ENCODE results near the gene GPR78.

Gene GPR78

DNA sequence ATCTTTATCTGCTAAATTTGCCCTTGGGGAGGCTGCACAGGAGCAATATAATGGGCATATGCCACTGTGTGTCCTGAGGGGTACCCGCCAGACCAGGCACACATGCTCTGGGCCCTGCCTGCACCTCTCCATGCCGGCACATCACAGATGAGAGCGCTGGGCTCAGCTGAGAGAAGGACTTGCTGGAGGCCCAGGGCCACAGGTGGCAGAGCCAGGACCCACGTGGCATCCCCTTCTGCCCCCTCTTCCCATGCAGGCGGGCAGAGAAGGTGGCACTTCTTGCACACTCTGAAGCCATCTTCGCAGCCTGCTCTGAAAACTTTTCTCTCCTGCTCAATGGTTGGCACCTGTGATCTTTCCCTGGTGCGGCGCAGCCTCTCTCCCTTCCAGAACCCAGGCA, 32.5 kb downstream of the GPR78 start:
- Histone ChIP-seq H3K79me1 (replicated peaks; ENCODE audit: low read length, poor library complexity, severe bottlenecking) (no peaks in the 10 kb centered on the region), H3K23ac (ENCODE audit: low read length in 2 of 2) (no peak overlapping the region), H3K18ac (ENCODE audit: low read depth in 1 of 2, low read length in 2 of 2) (no peak overlapping the region), H2AFZ (ENCODE audit: low read depth, low read length) (no peak overlapping the region), H3K27ac (ENCODE audit: low read length, poor library complexity, severe bottlenecking) (no peak overlapping the region), H3K14ac (ENCODE audit: low read length in 2 of 2) (no peak overlapping the region), H2BK12ac (ENCODE audit: low read length in 2 of 2) (no peak overlapping the region), H3K4me2 (ENCODE audit: low read length, poor library complexity, severe bottlenecking) (no peak overlapping the region), H3K9ac (ENCODE audit: low read length) (no peak overlapping the region), H3K27me3 (ENCODE audit: control insufficient read depth in 1 of 2, insufficient read depth in 1 of 2, low read length in 2 of 2) (peaks cover 7 to 9% of the 10 kb centered on the region in 2 experiments), H2AK5ac (ENCODE audit: low read length, severe bottlenecking) (no peak overlapping the region), H2BK120ac (ENCODE audit: low read depth, low read length) (no peak overlapping the region), H3K4me3 (ENCODE audit: insufficient read depth in 1 of 2, low read depth in 1 of 2, low read length in 2 of 2) (no peak overlapping the region), H2BK15ac (ENCODE audit: low read depth, poor library complexity, severe bottlenecking) (no peak overlapping the region), H3K9me3 (ENCODE audit: control insufficient read depth, low read length) (no peaks in the 10 kb centered on the region), H2BK5ac (ENCODE audit: low read depth, low read length, poor library complexity, severe bottlenecking) (no peak overlapping the region), H3K36me3 (ENCODE audit: control insufficient read depth in 1 of 2, insufficient read depth in 2 of 2, low read depth in 1 of 2, low read length in 2 of 2) (peaks cover 4 to 14% of the 10 kb centered on the region in 2 experiments), H4K91ac (ENCODE audit: low read length) (no peak overlapping the region), H3K4me1 (ENCODE audit: control insufficient read depth, insufficient read depth, low read depth, low read length) (peaks cover 1% of the 10 kb centered on the region), H3K4ac (ENCODE audit: low read depth in 1 of 2, low read length in 2 of 2) (no peak overlapping the region), H4K8ac (ENCODE audit: low read length) (no peak overlapping the region)
- DNase-seq: no peak
- 83% methylated on average over 8 of the region's 8 CpGs for WGBS

DNA sequence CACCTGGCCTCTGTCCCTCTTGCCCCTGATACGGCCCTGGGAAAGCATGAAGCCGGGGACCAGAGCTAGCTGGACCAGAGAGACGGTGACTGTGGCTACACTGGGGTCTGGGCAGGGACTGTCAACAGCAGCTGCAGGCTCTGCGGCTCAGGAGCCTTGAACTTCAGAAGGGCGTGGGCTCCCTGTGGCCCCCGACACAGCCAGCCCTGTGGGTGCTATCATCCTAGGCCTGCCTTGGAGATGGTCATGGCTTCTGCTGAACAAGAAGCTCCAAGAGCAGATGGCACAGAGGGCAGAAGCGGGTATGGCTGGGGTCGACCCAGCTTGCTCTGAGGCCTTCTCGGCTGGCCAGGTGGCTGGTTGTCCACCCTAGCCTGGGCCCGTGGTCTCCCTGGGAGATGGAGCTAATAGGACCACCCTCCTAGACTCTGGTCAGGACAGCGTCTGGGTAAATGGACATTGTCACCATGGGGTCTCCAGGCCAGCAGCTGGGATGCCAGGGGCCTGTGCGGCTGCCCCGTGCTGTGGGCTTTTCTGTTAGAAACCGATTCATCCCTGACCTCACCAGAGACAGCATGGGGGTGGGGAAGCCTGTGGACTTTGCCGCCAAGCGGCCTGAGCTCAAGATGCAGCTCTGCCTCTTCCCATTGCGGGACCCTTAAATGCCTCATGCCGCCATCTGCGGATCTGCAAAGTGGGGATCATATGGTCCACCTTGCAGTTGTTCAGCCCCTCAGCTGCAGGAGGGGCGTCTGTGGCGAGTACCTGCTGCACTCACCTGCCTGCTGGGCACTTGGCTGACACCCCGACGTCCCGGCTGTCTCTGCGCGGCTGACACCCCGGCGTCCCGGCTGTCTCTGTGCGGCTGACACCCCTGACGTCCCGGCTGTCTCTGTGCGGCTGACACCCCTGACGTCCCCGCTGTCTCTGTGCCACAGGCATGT, 33.5 kb downstream of the GPR78 start:
- no peak for DNase-seq
- no peak overlapping the region for H3K4me2 ChIP-seq (ENCODE audit: low read length, poor library complexity, severe bottlenecking)
- H2AFZ ChIP-seq (ENCODE audit: low read depth, low read length): no peak overlapping the region
- no peak overlapping the region for H3K4me3 ChIP-seq (ENCODE audit: insufficient read depth in 1 of 2, low read depth in 1 of 2, low read length in 2 of 2)
- peaks cover 9 to 11% of the 10 kb centered on the region in 2 experiments for H3K27me3 ChIP-seq (ENCODE audit: control insufficient read depth in 1 of 2, insufficient read depth in 1 of 2, low read length in 2 of 2)
- H2AK5ac ChIP-seq (ENCODE audit: low read length, severe bottlenecking): no peak overlapping the region
- no peaks in the 10 kb centered on the region for H3K9me3 ChIP-seq (ENCODE audit: control insufficient read depth, low read length)
- H4K8ac ChIP-seq (ENCODE audit: low read length): no peak overlapping the region
- no peak overlapping the region for H2BK12ac ChIP-seq (ENCODE audit: low read length in 2 of 2)
- H3K23ac ChIP-seq (ENCODE audit: low read length in 2 of 2): no peak overlapping the region
- H2BK5ac ChIP-seq (ENCODE audit: low read depth, low read length, poor library complexity, severe bottlenecking): no peak overlapping the region
- H3K9ac ChIP-seq (ENCODE audit: low read length): no peak overlapping the region
- H2BK15ac ChIP-seq (ENCODE audit: low read depth, poor library complexity, severe bottlenecking): no peak overlapping the region
- no peak overlapping the region for H3K18ac ChIP-seq (ENCODE audit: low read depth in 1 of 2, low read length in 2 of 2)
- H2BK120ac ChIP-seq (ENCODE audit: low read depth, low read length): no peak overlapping the region
- H4K91ac ChIP-seq (ENCODE audit: low read length): no peak overlapping the region
- H3K36me3 ChIP-seq (ENCODE audit: control insufficient read depth in 1 of 2, insufficient read depth in 2 of 2, low read depth in 1 of 2, low read length in 2 of 2): peaks cover 7 to 14% of the 10 kb centered on the region in 2 experiments
- no peaks in the 10 kb centered on the region for H3K79me1 ChIP-seq (replicated peaks; ENCODE audit: low read length, poor library complexity, severe bottlenecking)
- no peak overlapping the region for H3K4ac ChIP-seq (ENCODE audit: low read depth in 1 of 2, low read length in 2 of 2)
- H3K4me1 ChIP-seq (ENCODE audit: control insufficient read depth, insufficient read depth, low read depth, low read length): no peaks in the 10 kb centered on the region
- H3K27ac ChIP-seq (ENCODE audit: low read length, poor library complexity, severe bottlenecking): no peak overlapping the region
- WGBS: 88% methylated on average over 35 of the region's 35 CpGs
- no peak overlapping the region for H3K14ac ChIP-seq (ENCODE audit: low read length in 2 of 2)

DNA sequence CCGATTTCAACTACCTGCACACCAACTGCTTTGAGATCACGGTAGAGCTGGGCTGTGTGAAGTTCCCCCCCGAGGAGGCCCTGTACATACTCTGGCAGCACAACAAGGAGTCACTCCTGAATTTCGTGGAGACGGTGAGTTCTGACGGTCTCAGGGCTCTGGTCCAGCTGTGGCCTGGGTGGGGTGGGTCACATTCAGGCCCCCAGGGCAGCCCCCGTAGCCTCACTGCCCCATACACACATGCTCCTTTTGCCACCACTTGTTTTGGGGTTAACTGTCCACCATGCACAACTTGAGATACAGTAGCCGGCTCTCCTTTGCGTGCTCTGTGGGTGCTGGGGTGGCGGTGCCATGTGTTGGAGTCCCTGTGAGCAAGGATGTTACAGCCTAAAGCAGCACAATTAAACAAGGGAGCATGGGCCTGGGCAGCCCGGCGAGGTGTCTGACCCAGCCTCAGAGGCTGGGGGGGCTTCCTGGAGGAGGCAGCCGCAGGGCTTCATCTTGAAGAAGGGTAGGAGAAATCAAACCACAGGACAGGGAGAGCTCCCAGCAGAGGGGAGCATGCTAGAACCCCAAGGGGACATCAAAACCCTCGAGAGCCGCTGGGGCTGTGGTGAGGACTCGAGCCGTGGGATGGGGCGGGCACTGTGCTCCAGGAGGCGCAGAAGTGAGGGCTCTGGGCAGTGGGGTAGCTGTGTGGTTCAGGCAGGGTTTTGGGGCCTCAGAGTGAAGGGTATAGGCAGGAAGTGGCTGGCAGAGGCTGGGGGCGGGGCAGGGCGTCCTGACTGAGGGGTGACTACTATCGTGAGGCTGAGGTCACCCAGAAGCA, 34.4 kb downstream of the GPR78 start:
- no peak overlapping the region for H2BK15ac ChIP-seq (ENCODE audit: low read depth, poor library complexity, severe bottlenecking)
- no peaks in the 10 kb centered on the region for H3K79me1 ChIP-seq (replicated peaks; ENCODE audit: low read length, poor library complexity, severe bottlenecking)
- no peak overlapping the region for H3K23ac ChIP-seq (ENCODE audit: low read length in 2 of 2)
- H2BK120ac ChIP-seq (ENCODE audit: low read depth, low read length): no peak overlapping the region
- no peak overlapping the region for H3K27ac ChIP-seq (ENCODE audit: low read length, poor library complexity, severe bottlenecking)
- H2AK5ac ChIP-seq (ENCODE audit: low read length, severe bottlenecking): no peak overlapping the region
- H4K91ac ChIP-seq (ENCODE audit: low read length): no peak overlapping the region
- no peak overlapping the region for H3K18ac ChIP-seq (ENCODE audit: low read depth in 1 of 2, low read length in 2 of 2)
- no peak for DNase-seq
- no peak overlapping the region for H2BK12ac ChIP-seq (ENCODE audit: low read length in 2 of 2)
- no peak overlapping the region for H3K4ac ChIP-seq (ENCODE audit: low read depth in 1 of 2, low read length in 2 of 2)
- peaks cover 9 to 11% of the 10 kb centered on the region in 2 experiments for H3K27me3 ChIP-seq (ENCODE audit: control insufficient read depth in 1 of 2, insufficient read depth in 1 of 2, low read length in 2 of 2)
- WGBS: 88% methylated on average over 20 of the region's 22 CpGs
- H3K14ac ChIP-seq (ENCODE audit: low read length in 2 of 2): no peak overlapping the region
- no peak overlapping the region for H2AFZ ChIP-seq (ENCODE audit: low read depth, low read length)
- H3K9ac ChIP-seq (ENCODE audit: low read length): no peak overlapping the region
- no peak overlapping the region for H2BK5ac ChIP-seq (ENCODE audit: low read depth, low read length, poor library complexity, severe bottlenecking)
- no peak overlapping the region for H4K8ac ChIP-seq (ENCODE audit: low read length)
- peaks cover 13 to 14% of the 10 kb centered on the region in 2 experiments for H3K36me3 ChIP-seq (ENCODE audit: control insufficient read depth in 1 of 2, insufficient read depth in 2 of 2, low read depth in 1 of 2, low read length in 2 of 2)
- no peak overlapping the region for H3K4me3 ChIP-seq (ENCODE audit: insufficient read depth in 1 of 2, low read depth in 1 of 2, low read length in 2 of 2)
- H3K4me2 ChIP-seq (ENCODE audit: low read length, poor library complexity, severe bottlenecking): no peak overlapping the region
- no peaks in the 10 kb centered on the region for H3K9me3 ChIP-seq (ENCODE audit: control insufficient read depth, low read length)
- no peaks in the 10 kb centered on the region for H3K4me1 ChIP-seq (ENCODE audit: control insufficient read depth, insufficient read depth, low read depth, low read length)

DNA sequence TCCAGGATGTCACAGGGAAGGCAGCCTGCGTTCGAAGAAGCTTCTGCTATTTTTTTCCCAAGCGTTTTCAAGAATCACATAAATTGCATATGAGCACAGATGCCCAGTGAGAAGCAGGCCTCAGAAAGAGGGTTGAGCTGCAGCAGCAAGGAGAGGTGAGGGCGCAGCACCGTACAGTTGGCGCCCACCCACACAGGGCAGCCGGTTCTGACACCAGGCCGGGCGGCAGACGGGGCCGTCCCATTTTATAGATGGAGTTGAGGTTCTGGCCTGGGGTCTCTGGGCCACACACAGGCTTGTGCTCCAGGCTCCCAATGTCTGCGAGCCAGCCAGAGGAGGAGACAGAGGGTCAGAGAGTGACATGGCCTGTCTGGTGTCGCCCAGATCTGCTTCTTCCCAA, 35.2 kb downstream of the GPR78 start:
- no peak overlapping the region for H2AK5ac ChIP-seq (ENCODE audit: low read length, severe bottlenecking)
- H3K18ac ChIP-seq (ENCODE audit: low read depth in 1 of 2, low read length in 2 of 2): no peak overlapping the region
- no peak overlapping the region for H3K4ac ChIP-seq (ENCODE audit: low read depth in 1 of 2, low read length in 2 of 2)
- no peaks in the 10 kb centered on the region for H3K4me1 ChIP-seq (ENCODE audit: control insufficient read depth, insufficient read depth, low read depth, low read length)
- no peak overlapping the region for H2BK120ac ChIP-seq (ENCODE audit: low read depth, low read length)
- no peak overlapping the region for H3K27ac ChIP-seq (ENCODE audit: low read length, poor library complexity, severe bottlenecking)
- H3K4me2 ChIP-seq (ENCODE audit: low read length, poor library complexity, severe bottlenecking): no peak overlapping the region
- H3K27me3 ChIP-seq (ENCODE audit: control insufficient read depth in 1 of 2, insufficient read depth in 1 of 2, low read length in 2 of 2): peaks cover 9 to 11% of the 10 kb centered on the region in 2 experiments
- H3K9ac ChIP-seq (ENCODE audit: low read length): no peak overlapping the region
- H3K4me3 ChIP-seq (ENCODE audit: insufficient read depth in 1 of 2, low read depth in 1 of 2, low read length in 2 of 2): no peak overlapping the region
- no peak overlapping the region for H2BK15ac ChIP-seq (ENCODE audit: low read depth, poor library complexity, severe bottlenecking)
- no peak overlapping the region for H2BK5ac ChIP-seq (ENCODE audit: low read depth, low read length, poor library complexity, severe bottlenecking)
- DNase-seq: no peak
- WGBS: 84% methylated on average over 12 of the region's 13 CpGs
- H4K91ac ChIP-seq (ENCODE audit: low read length): no peak overlapping the region
- H4K8ac ChIP-seq (ENCODE audit: low read length): no peak overlapping the region
- H2AFZ ChIP-seq (ENCODE audit: low read depth, low read length): no peak overlapping the region
- H3K36me3 ChIP-seq (ENCODE audit: control insufficient read depth in 1 of 2, insufficient read depth in 2 of 2, low read depth in 1 of 2, low read length in 2 of 2): peaks cover 14 to 16% of the 10 kb centered on the region in 2 experiments
- no peaks in the 10 kb centered on the region for H3K79me1 ChIP-seq (replicated peaks; ENCODE audit: low read length, poor library complexity, severe bottlenecking)
- no peaks in the 10 kb centered on the region for H3K9me3 ChIP-seq (ENCODE audit: control insufficient read depth, low read length)
- no peak overlapping the region for H3K14ac ChIP-seq (ENCODE audit: low read length in 2 of 2)
- no peak overlapping the region for H3K23ac ChIP-seq (ENCODE audit: low read length in 2 of 2)
- H2BK12ac ChIP-seq (ENCODE audit: low read length in 2 of 2): no peak overlapping the region
